BLaER1 (cell line): ENCODE data around the gene MAGI1.

ENCODE experiments used
- H3K27ac ChIP-seq: shearing (Covaris generic); formaldehyde crosslinking; 2 replicates; pipeline ENCODE4 v1.8.1; 2022
- H3K27me3 ChIP-seq: shearing (Covaris generic); formaldehyde crosslinking; 2 replicates; pipeline ENCODE4 v1.8.1; 2022
- H3K36me3 ChIP-seq: shearing (Covaris generic); formaldehyde crosslinking; 2 replicates; pipeline ENCODE4 v1.8.1; 2022
- H3K4me1 ChIP-seq: shearing (Covaris generic); formaldehyde crosslinking; 2 replicates; pipeline ENCODE4 v1.8.1; 2022
- H3K4me2 ChIP-seq: shearing (Covaris generic); formaldehyde crosslinking; 2 replicates; pipeline ENCODE4 v1.8.1; 2022
- H3K4me3 ChIP-seq: shearing (Covaris generic); formaldehyde crosslinking; 2 replicates; pipeline ENCODE4 v1.8.1; 2022
- H3K9ac ChIP-seq: shearing (Covaris generic); formaldehyde crosslinking; 2 replicates; pipeline ENCODE4 v1.8.1; 2022
- H3K9me3 ChIP-seq: shearing (Covaris generic); formaldehyde crosslinking; 2 replicates; pipeline ENCODE4 v1.8.1; 2022
- H4K20me1 ChIP-seq: shearing (Covaris generic); formaldehyde crosslinking; 2 replicates; pipeline ENCODE4 v1.8.1; 2022
- Cebpa-rat ChIP-seq: shearing (Covaris generic); IDR thresholded peaks from 2 replicates; pipeline ENCODE4 v1.8.1; 2022

Gene MAGI1

GRCh38 chr3:65647369-65647768 lies 391.3 kb downstream of the MAGI1 start:
- no peak for TF ChIP-seq Cebpa-rat
- H3K36me3 ChIP-seq, result peaks cover 6% of the 10 kb centered on the region; the same call in 1 of the 2 replicates
- H3K27me3 ChIP-seq, result no peaks in the 10 kb centered on the region
- H3K4me3 ChIP-seq, result no peak overlapping the region
- H3K9me3 ChIP-seq, result peaks cover 55% of the 10 kb centered on the region
- H3K4me1 ChIP-seq, result peaks cover 1% of the 10 kb centered on the region; the same call in 1 of the 2 replicates
- H3K4me2 ChIP-seq, result no peak overlapping the region
- H3K27ac ChIP-seq, result no peak overlapping the region
- H3K9ac ChIP-seq, result no peak overlapping the region
- no peaks in the 10 kb centered on the region for H4K20me1 ChIP-seq

GRCh38 chr3:65642883-65643282 lies 395.8 kb downstream of the MAGI1 start:
- Histone ChIP-seq H4K20me1 (no peaks in the 10 kb centered on the region), H3K9ac (no peak overlapping the region), H3K27ac (no peak overlapping the region), H3K4me1 (peaks cover 18% of the 10 kb centered on the region), H3K4me2 (no peak overlapping the region), H3K9me3 (peaks cover 25% of the 10 kb centered on the region), H3K36me3 (no peaks in the 10 kb centered on the region), H3K4me3 (no peak overlapping the region), H3K27me3 (no peaks in the 10 kb centered on the region)
- no peak for TF ChIP-seq Cebpa-rat

GRCh38 chr3:65641777-65642176 lies 396.9 kb downstream of the MAGI1 start:
- peak overlapping the region; percentile 57; the same call in 1 of the 2 replicates for H3K4me2 ChIP-seq
- no peak for TF ChIP-seq Cebpa-rat
- H3K36me3 ChIP-seq, result no peaks in the 10 kb centered on the region
- no peak overlapping the region for H3K27ac ChIP-seq
- no peaks in the 10 kb centered on the region for H3K27me3 ChIP-seq
- no peak overlapping the region for H3K9ac ChIP-seq
- H3K9me3 ChIP-seq, result peaks cover 14% of the 10 kb centered on the region
- H3K4me1 ChIP-seq, result peaks cover 18% of the 10 kb centered on the region
- no peaks in the 10 kb centered on the region for H4K20me1 ChIP-seq
- no peak overlapping the region for H3K4me3 ChIP-seq

GRCh38 chr3:65641045-65641444 lies 397.7 kb downstream of the MAGI1 start:
- Histone ChIP-seq H3K9ac (no peak overlapping the region), H3K9me3 (peaks cover 7% of the 10 kb centered on the region), H4K20me1 (no peaks in the 10 kb centered on the region), H3K27me3 (no peaks in the 10 kb centered on the region), H3K36me3 (no peaks in the 10 kb centered on the region), H3K4me3 (no peak overlapping the region), H3K4me2 (peak overlapping the region; percentile 57), H3K27ac (no peak overlapping the region), H3K4me1 (peaks cover 18% of the 10 kb centered on the region)
- no peak for TF ChIP-seq Cebpa-rat

- Histone ChIP-seq H3K4me3 (no peak overlapping the region), H3K4me2 (no peak overlapping the region), H3K9ac (no peak overlapping the region), H3K4me1 (peaks cover 18% of the 10 kb centered on the region), H3K36me3 (no peaks in the 10 kb centered on the region), H3K27ac (no peak overlapping the region), H3K27me3 (no peaks in the 10 kb centered on the region), H3K9me3 (peaks cover 2% of the 10 kb centered on the region), H4K20me1 (no peaks in the 10 kb centered on the region)
- TF ChIP-seq Cebpa-rat, result no peak
Measured at GRCh38 chr3:65639444-65639843, 399.3 kb downstream of the MAGI1 start.

- Histone ChIP-seq H3K9ac (no peak overlapping the region), H3K4me1 (peaks cover 18% of the 10 kb centered on the region), H4K20me1 (no peaks in the 10 kb centered on the region), H3K27me3 (no peaks in the 10 kb centered on the region), H3K36me3 (no peaks in the 10 kb centered on the region), H3K27ac (no peak overlapping the region), H3K4me3 (no peak overlapping the region), H3K4me2 (no peak overlapping the region), H3K9me3 (no peaks in the 10 kb centered on the region)
- TF ChIP-seq Cebpa-rat, result no peak
Measured at GRCh38 chr3:65638301-65638700, 400.4 kb downstream of the MAGI1 start.

- no peak for TF ChIP-seq Cebpa-rat
- Histone ChIP-seq H3K9me3 (no peaks in the 10 kb centered on the region), H4K20me1 (no peaks in the 10 kb centered on the region), H3K9ac (no peak overlapping the region), H3K4me1 (peaks cover 10% of the 10 kb centered on the region), H3K27ac (no peak overlapping the region), H3K36me3 (no peaks in the 10 kb centered on the region), H3K4me2 (no peak overlapping the region), H3K27me3 (no peaks in the 10 kb centered on the region), H3K4me3 (no peak overlapping the region)
Measured at GRCh38 chr3:65636326-65636725, 402.4 kb downstream of the MAGI1 start.

GRCh38 chr3:65635657-65636056 lies 403.1 kb downstream of the MAGI1 start:
- Histone ChIP-seq H3K4me2 (no peak overlapping the region), H3K4me3 (no peak overlapping the region), H3K9ac (no peak overlapping the region), H3K27me3 (no peaks in the 10 kb centered on the region), H3K9me3 (no peaks in the 10 kb centered on the region), H3K27ac (no peak overlapping the region), H3K4me1 (peaks cover 4% of the 10 kb centered on the region), H4K20me1 (no peaks in the 10 kb centered on the region), H3K36me3 (no peaks in the 10 kb centered on the region)
- TF ChIP-seq Cebpa-rat, result no peak

GRCh38 chr3:65633018-65633638 lies 405.6 kb downstream of the MAGI1 start:
- Histone ChIP-seq H3K9ac (no peak overlapping the region), H3K9me3 (no peaks in the 10 kb centered on the region), H3K4me3 (no peak overlapping the region), H3K36me3 (no peaks in the 10 kb centered on the region), H3K4me2 (no peak overlapping the region), H3K27me3 (no peaks in the 10 kb centered on the region), H3K4me1 (no peaks in the 10 kb centered on the region), H3K27ac (no peak overlapping the region), H4K20me1 (no peaks in the 10 kb centered on the region)
- no peak for TF ChIP-seq Cebpa-rat

GRCh38 chr3:65632414-65632813 lies 406.3 kb downstream of the MAGI1 start:
- TF ChIP-seq Cebpa-rat, result no peak
- H3K9me3 ChIP-seq, result no peaks in the 10 kb centered on the region; the same call in 1 of the 2 replicates

GRCh38 chr3:65628978-65629377 lies 409.7 kb downstream of the MAGI1 start:
- no peaks in the 10 kb centered on the region; the same call in 1 of the 2 replicates for H3K9me3 ChIP-seq
- no peaks in the 10 kb centered on the region for H3K36me3 ChIP-seq
- no peaks in the 10 kb centered on the region for H4K20me1 ChIP-seq
- H3K4me1 ChIP-seq, result no peaks in the 10 kb centered on the region
- no peak overlapping the region for H3K4me3 ChIP-seq
- H3K9ac ChIP-seq, result no peak overlapping the region
- H3K27me3 ChIP-seq, result no peaks in the 10 kb centered on the region
- H3K27ac ChIP-seq, result no peak overlapping the region
- no peak overlapping the region; the same call in 1 of the 2 replicates for H3K4me2 ChIP-seq
- TF ChIP-seq Cebpa-rat, result no peak

More at GRCh38 chr3:65632414-65632813, 406.3 kb downstream of the MAGI1 start:
- no peaks in the 10 kb centered on the region for H4K20me1 ChIP-seq
- H3K9ac ChIP-seq, result no peak overlapping the region
- H3K36me3 ChIP-seq, result no peaks in the 10 kb centered on the region
- no peak overlapping the region for H3K4me2 ChIP-seq
- no peak overlapping the region for H3K27ac ChIP-seq
- H3K4me1 ChIP-seq, result no peaks in the 10 kb centered on the region
- no peaks in the 10 kb centered on the region for H3K27me3 ChIP-seq
- H3K4me3 ChIP-seq, result no peak overlapping the region
